ENCODE data around the gene PDE8A.

DNA sequence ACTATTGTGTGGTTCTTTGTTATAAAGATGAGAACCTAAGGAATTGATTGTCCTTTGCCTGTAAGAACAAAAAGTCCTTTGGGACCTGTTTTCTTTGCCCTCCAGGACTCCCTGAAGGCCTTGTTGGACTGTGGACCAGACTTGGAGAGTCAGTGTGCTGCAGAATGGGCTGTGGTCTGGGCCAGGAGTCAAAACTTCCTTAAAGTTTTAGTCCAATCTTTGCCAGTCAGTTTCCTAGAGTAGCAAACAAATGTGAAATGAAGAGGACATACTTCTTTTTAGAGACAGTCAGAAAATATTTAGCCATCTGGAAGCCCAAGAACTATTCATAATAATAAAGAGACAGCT lies 45.4 kb downstream of the PDE8A start:
- TF ChIP-seq POLR2AphosphoS5 (IDR thresholded peaks at IDR 0.05): no peak
- TF ChIP-seq, protein P1, sequence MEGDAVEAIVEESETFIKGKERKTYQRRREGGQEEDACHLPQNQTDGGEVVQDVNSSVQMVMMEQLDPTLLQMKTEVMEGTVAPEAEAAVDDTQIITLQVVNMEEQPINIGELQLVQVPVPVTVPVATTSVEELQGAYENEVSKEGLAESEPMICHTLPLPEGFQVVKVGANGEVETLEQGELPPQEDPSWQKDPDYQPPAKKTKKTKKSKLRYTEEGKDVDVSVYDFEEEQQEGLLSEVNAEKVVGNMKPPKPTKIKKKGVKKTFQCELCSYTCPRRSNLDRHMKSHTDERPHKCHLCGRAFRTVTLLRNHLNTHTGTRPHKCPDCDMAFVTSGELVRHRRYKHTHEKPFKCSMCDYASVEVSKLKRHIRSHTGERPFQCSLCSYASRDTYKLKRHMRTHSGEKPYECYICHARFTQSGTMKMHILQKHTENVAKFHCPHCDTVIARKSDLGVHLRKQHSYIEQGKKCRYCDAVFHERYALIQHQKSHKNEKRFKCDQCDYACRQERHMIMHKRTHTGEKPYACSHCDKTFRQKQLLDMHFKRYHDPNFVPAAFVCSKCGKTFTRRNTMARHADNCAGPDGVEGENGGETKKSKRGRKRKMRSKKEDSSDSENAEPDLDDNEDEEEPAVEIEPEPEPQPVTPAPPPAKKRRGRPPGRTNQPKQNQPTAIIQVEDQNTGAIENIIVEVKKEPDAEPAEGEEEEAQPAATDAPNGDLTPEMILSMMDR (IDR thresholded peaks at IDR 0.05): no peak
